ENCODE data around the gene GAS7. TPM values are rescaled to one million over a fixed set of nuclear protein-coding genes. Genes with fewer than 3 reads are reported as not detected.

The GAS7 gene
- total and polyA plus RNA-seq, 2 experiments from 2014 or later = 25.8 to 27.3 TPM

- no peaks in the 10 kb centered on the region for H3K4me1 ChIP-seq (ENCODE audit: insufficient read depth)
- H3K9me2 ChIP-seq (replicated peaks; ENCODE audit: insufficient read depth) = no peaks in the 10 kb centered on the region
- 48% methylated on average over 12 of the region's 12 CpGs for WGBS (ENCODE audit: low lambda C conversion rate, missing lambda C conversion rate)
- H3K9me3 ChIP-seq (ENCODE audit: low read depth) = no peaks in the 10 kb centered on the region
- H3K27me3 ChIP-seq = no peaks in the 10 kb centered on the region
- no peaks in the 10 kb centered on the region for H4K20me1 ChIP-seq (ENCODE audit: insufficient read depth, poor library complexity, severe bottlenecking)
- no peak overlapping the region for H2AFZ ChIP-seq
- no peak overlapping the region for H3K4me3 ChIP-seq
- no peak overlapping the region for H3K27ac ChIP-seq
- no peak for DNase-seq (ENCODE audit: low spot score)
- H3K79me2 ChIP-seq = no peaks in the 10 kb centered on the region
- no peaks in the 10 kb centered on the region for H3K36me3 ChIP-seq (replicated peaks; ENCODE audit: insufficient read depth, low read depth)
- H3K4me2 ChIP-seq = no peak overlapping the region
- TF ChIP-seq EZH2 (IDR thresholded peaks at IDR 0.05; ENCODE audit: borderline replicate concordance) (no peak), CTCF (IDR thresholded peaks at IDR 0.05; ENCODE audit: poor library complexity) (no peak), EZH2phosphoT487 (IDR thresholded peaks at IDR 0.05; ENCODE audit: low read depth, severe bottlenecking, unreplicated experiment) (no peak)
These were observed 290.3 kb downstream of the GAS7 start for GRCh38 chr17:9907883-9908648.

- Histone ChIP-seq H3K79me2 (no peaks in the 10 kb centered on the region), H3K9me2 (replicated peaks; ENCODE audit: insufficient read depth) (no peaks in the 10 kb centered on the region), H3K4me1 (ENCODE audit: insufficient read depth) (no peaks in the 10 kb centered on the region), H2AFZ (no peak overlapping the region), H3K9me3 (ENCODE audit: low read depth) (no peaks in the 10 kb centered on the region), H3K27ac (no peak overlapping the region), H3K36me3 (replicated peaks; ENCODE audit: insufficient read depth, low read depth) (no peaks in the 10 kb centered on the region), H3K4me3 (no peak overlapping the region), H3K4me2 (no peak overlapping the region), H4K20me1 (ENCODE audit: insufficient read depth, poor library complexity, severe bottlenecking) (no peaks in the 10 kb centered on the region), H3K27me3 (no peaks in the 10 kb centered on the region)
- TF ChIP-seq CTCF (IDR thresholded peaks at IDR 0.05; ENCODE audit: poor library complexity) (no peak), EZH2 (IDR thresholded peaks at IDR 0.05; ENCODE audit: borderline replicate concordance) (no peak), EZH2phosphoT487 (IDR thresholded peaks at IDR 0.05; ENCODE audit: low read depth, severe bottlenecking, unreplicated experiment) (no peak)
- no peak for DNase-seq (ENCODE audit: low spot score)
- WGBS (ENCODE audit: low lambda C conversion rate, missing lambda C conversion rate) = 88% methylated on average over 7 of the region's 7 CpGs
These were observed 291.3 kb downstream of the GAS7 start for GRCh38 chr17:9907131-9907530.

GRCh38 chr17:9906616-9907015 lies 291.8 kb downstream of the GAS7 start:
- no peaks in the 10 kb centered on the region for H4K20me1 ChIP-seq (ENCODE audit: insufficient read depth, poor library complexity, severe bottlenecking)
- no peaks in the 10 kb centered on the region for H3K9me2 ChIP-seq (replicated peaks; ENCODE audit: insufficient read depth)
- H3K4me1 ChIP-seq (ENCODE audit: insufficient read depth) = peaks cover 2% of the 10 kb centered on the region
- no peak overlapping the region for H3K27ac ChIP-seq
- 85% methylated on average over 14 of the region's 14 CpGs for WGBS (ENCODE audit: low lambda C conversion rate, missing lambda C conversion rate)
- no peaks in the 10 kb centered on the region for H3K79me2 ChIP-seq
- H3K27me3 ChIP-seq = no peaks in the 10 kb centered on the region
- H3K36me3 ChIP-seq (replicated peaks; ENCODE audit: insufficient read depth, low read depth) = no peaks in the 10 kb centered on the region
- H2AFZ ChIP-seq = no peak overlapping the region
- no peaks in the 10 kb centered on the region for H3K9me3 ChIP-seq (ENCODE audit: low read depth)
- no peak overlapping the region for H3K4me2 ChIP-seq
- no peak for DNase-seq (ENCODE audit: low spot score)
- TF ChIP-seq CTCF (IDR thresholded peaks at IDR 0.05; ENCODE audit: poor library complexity) = no peak
- TF ChIP-seq EZH2 (IDR thresholded peaks at IDR 0.05; ENCODE audit: borderline replicate concordance) = no peak
- TF ChIP-seq EZH2phosphoT487 (IDR thresholded peaks at IDR 0.05; ENCODE audit: low read depth, severe bottlenecking, unreplicated experiment) = no peak
- H3K4me3 ChIP-seq = no peak overlapping the region
